K562 (cell line): ENCODE results near the gene KDM2A. TPM values are rescaled to one million over a fixed set of nuclear protein-coding genes. Genes with fewer than 3 reads are reported as not detected.

Experiments
- CHAMP1 ChIP-seq: fragments of 450-650 bp; IDR thresholded peaks from 2 replicates; pipeline ENCODE4 v1.6.1; 2016; ENCODE audit warnings: mild to moderate bottlenecking
- CHD2 ChIP-seq: IDR thresholded peaks from 2 replicates; pipeline ENCODE4 v1.6.1; 2011; ENCODE audit warnings: low read depth, low read length
- DPF2 ChIP-seq: fragments of 450-650 bp; IDR thresholded peaks from 2 replicates; pipeline ENCODE4 v1.6.1; 2016
- KDM1A ChIP-seq, 2 experiments: fragments of 450-650 bp; IDR thresholded peaks; 2 replicates each; pipeline ENCODE4 v1.6.1; 2016; ENCODE audit warnings: mild to moderate bottlenecking in 2 of 2
- KDM5B ChIP-seq: fragments of 200-600 bp; sonication (generic); IDR thresholded peaks from 2 replicates; pipeline ENCODE4 v1.6.1; 2012; ENCODE audit warnings: low read depth, mild to moderate bottlenecking, moderate library complexity, low read length, control low read depth, inconsistent platforms; ENCODE audit not compliant: insufficient replicate concordance
- POLR2A ChIP-seq: fragments of 450-650 bp; conservative IDR thresholded peaks from 2 replicates; pipeline ENCODE4 v1.6.1; 2016
- SMARCE1 ChIP-seq: fragments of 450-650 bp; IDR thresholded peaks from 2 replicates; pipeline ENCODE4 v1.7.1; 2016; ENCODE audit warnings: mild to moderate bottlenecking
- SNRNP70 ChIP-seq: fragments of 200-400 bp; formaldehyde crosslinking; optimal IDR thresholded peaks from 2 replicates; pipeline ENCODE3; 2017; ENCODE audit warnings: low read depth, low read length
- SRSF1 ChIP-seq: fragments of 200-400 bp; formaldehyde crosslinking; IDR thresholded peaks from 2 replicates; pipeline ENCODE4 v1.6.1; 2017; ENCODE audit warnings: mild to moderate bottlenecking, low read depth, low read length, moderate library complexity
- SRSF7 ChIP-seq: fragments of 200-400 bp; formaldehyde crosslinking; optimal IDR thresholded peaks from 2 replicates; pipeline ENCODE3; 2017; ENCODE audit warnings: mild to moderate bottlenecking, low read depth, low read length
- TCF3 ChIP-seq: sonication (generic); formaldehyde crosslinking; IDR thresholded peaks from 2 replicates; pipeline ENCODE4 v1.4.0; 2020; ENCODE audit warnings: mild to moderate bottlenecking, missing genetic modification reagents
- YBX1 ChIP-seq: fragments of 450-650 bp; IDR thresholded peaks from 2 replicates; pipeline ENCODE4 v1.7.1; 2016; ENCODE audit warnings: mild to moderate bottlenecking
- ZNF277 ChIP-seq: fragments of 250-450 bp; sonication (Bioruptor Pico); IDR thresholded peaks from 2 replicates; pipeline ENCODE4 v1.8.0; 2022; ENCODE audit warnings: inconsistent platforms, mild to moderate bottlenecking, moderate library complexity, borderline replicate concordance
- ZNF318 ChIP-seq, 2 experiments: fragments of 450-650 bp; IDR thresholded peaks; 2 replicates each; pipeline ENCODE4 v1.6.1; 2016; ENCODE audit warnings: mild to moderate bottlenecking in 2 of 2, borderline replicate concordance in 1 of 2, low read depth in 1 of 2, moderate library complexity in 1 of 2
- ZNF707 ChIP-seq: fragments of 250-450 bp; sonication (Bioruptor Pico); conservative IDR thresholded peaks from 2 replicates; pipeline ENCODE4 v1.8.0; 2022; ENCODE audit warnings: inconsistent platforms, mild to moderate bottlenecking, moderate library complexity
- ZNF75A ChIP-seq: fragments of 450-650 bp; formaldehyde crosslinking; IDR thresholded peaks from 2 replicates; pipeline ENCODE4 v1.4.0; 2020; ENCODE audit warnings: mild to moderate bottlenecking
- ZNF79 ChIP-seq: fragments of 250-450 bp; sonication (Bioruptor Pico); IDR thresholded peaks from 2 replicates; pipeline ENCODE4 v1.4.0; 2020; ENCODE audit warnings: low read depth, mild to moderate bottlenecking, moderate library complexity
- polyA plus RNA-seq, 8 experiments: library from polyadenylated mRNA; depleted of rRNA in 4 of 8; stranded (reverse) in 5 of 8; unstranded in 3 of 8; fragments of >200 nt; fragmentation: Nextera tagmentation in 2 of 8; fragmentation: Illumina TruSeq in 1 of 8; extraction: Ambion mirVana in 2 of 8; extraction: Trizol in 1 of 8; gene quantifications; 2 replicates each; pipeline versions ENCODE4 v1.2.1 to v1.2.3, GENCODE V29; 2011 to 2014; ENCODE audit warnings: inconsistent platforms in 1 of 8, missing spikeins in 1 of 8
- total RNA-seq, 7 experiments: library from RNA; depleted of rRNA in 6 of 7; stranded (reverse); fragments of >200 nt in 6 of 7; fragmentation: Illumina TruSeq in 2 of 7; extraction: Trizol in 2 of 7; gene quantifications; 2 replicates each; pipeline versions ENCODE4 v1.2.1 to v1.2.3, GENCODE V29; 2011 to 2021; ENCODE audit warnings: low replicate concordance in 1 of 7

The KDM2A gene
- total and polyA plus RNA-seq, 9 of the 15 experiments (the other 6 are each of a cell fraction or from before 2014, with no cell fraction given) = 5.0 to 39.3 (median 21.3) TPM

GRCh38 chr11:67239783-67240575 lies 120.9 kb downstream of the KDM2A start (continued):
- TF ChIP-seq ZNF318 (IDR thresholded peaks at IDR 0.05; ENCODE audit: borderline replicate concordance in 1 of 2, low read depth in 1 of 2) = no peak
- no peak for TF ChIP-seq ZNF277 (CRISPR knock-in tag)
- no peak for TF ChIP-seq ZNF707 (CRISPR knock-in tag)
- TF ChIP-seq DPF2 = no peak
- peak; percentile 95 for TF ChIP-seq KDM5B
- no peak for TF ChIP-seq SRSF1
- no peak for TF ChIP-seq SMARCE1
- no peak for TF ChIP-seq CHAMP1
- no peak for TF ChIP-seq SNRNP70
- no peak for TF ChIP-seq SRSF7
- TF ChIP-seq TCF3 (CRISPR knock-in tag) = no peak
- TF ChIP-seq POLR2A = peak; percentile 95
- TF ChIP-seq YBX1 = no peak
- TF ChIP-seq CHD2 = no peak
- no peak for TF ChIP-seq ZNF79 (CRISPR knock-in tag)
- TF ChIP-seq ZNF75A (CRISPR knock-in tag) = no peak
- TF ChIP-seq KDM1A (IDR thresholded peaks at IDR 0.05) = no peak
